DMS114 treated with DMSO at 0.1 percent for 48 hours (cell line): ENCODE data around the gene SLC10A1.

Experiments
- DNase-seq: peaks from one replicate; lab custom pipeline; 2025; ENCODE audit not compliant: unreplicated experiment; lab: John Stamatoyannopoulos, UW

The SLC10A1 gene

DNA sequence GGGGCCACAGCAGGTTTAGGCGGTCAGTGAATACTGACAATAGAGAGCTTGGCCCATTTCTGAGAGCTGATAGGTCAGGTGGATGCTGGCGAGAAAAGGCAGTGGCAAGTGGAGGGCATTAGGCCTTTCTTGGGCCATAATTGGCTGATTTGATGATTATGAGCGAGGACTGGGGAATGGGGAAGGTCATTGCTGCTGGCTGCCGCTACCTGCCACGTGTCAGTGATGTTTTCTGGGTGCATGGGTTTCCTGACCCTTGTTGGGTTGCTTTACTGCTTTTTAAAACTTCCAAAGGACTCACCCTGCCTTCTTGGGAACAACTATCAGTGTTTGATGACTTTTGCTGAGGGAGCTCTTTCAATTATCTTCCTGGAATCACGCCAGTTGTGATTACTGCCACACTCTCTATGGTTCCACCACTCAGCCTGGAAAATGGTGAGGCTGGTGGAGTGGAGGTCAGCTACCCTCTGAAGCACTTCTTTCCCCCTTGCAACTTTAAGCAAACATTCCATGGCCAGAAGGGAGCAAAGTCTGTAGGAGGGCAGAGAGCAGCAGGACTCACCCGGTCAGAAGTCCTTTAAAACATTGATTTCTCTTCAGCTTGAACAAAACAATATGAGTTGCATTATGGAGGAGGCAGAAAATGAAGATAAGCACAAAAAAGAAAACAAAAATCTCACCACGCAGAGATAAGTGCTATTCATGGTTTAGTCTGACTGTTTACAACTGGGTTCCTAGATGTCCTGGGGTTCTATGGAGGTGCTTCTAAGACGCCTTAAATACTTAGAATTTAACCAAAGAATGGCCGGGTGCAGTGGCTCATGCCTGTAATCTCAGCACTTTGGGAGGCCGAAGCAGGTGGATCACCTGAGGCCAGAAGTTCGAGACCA, 12.1 kb upstream of the SLC10A1 start:
- DNase-seq = no peak

DNA sequence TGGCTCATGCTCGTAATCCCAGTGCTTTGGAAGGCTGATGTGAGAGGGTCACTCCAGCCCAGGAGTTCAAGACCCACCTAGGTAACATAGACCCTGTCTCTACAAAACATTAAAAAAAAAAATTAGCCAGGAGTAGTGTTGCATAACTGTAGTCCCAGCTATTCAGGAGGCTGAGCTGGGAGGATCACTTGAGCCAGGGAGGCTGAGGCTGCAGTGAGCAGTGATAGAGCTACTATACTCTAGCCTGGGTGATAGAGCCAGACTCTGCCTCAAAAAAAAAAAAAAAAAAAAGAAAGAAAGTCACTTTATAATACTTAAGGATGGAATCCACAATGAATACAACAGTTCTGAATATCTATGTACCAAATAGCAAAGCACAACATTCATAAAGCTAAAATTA, 10.2 kb upstream of the SLC10A1 start:
- DNase-seq = no peak

DNA sequence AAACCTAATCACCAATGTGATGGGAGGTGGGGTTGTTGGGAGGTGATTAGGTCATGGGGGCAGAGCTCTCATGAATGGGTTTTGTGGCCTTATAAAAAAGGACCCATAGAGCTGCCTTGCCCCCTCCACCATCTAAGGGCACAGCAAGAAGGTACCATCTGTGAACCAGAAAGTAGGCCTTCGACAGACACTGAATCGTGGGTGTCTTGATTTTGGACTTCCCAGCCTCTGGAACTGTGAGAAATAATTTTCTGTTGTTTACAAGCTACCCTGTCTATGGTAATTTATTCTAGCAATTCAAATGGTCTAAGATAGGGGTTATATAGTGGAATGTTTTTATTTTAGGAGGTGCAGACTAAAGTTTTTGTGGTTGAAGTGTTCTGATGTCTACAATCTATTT, 7.9 kb upstream of the SLC10A1 start:
- DNase-seq = no peak

DNA sequence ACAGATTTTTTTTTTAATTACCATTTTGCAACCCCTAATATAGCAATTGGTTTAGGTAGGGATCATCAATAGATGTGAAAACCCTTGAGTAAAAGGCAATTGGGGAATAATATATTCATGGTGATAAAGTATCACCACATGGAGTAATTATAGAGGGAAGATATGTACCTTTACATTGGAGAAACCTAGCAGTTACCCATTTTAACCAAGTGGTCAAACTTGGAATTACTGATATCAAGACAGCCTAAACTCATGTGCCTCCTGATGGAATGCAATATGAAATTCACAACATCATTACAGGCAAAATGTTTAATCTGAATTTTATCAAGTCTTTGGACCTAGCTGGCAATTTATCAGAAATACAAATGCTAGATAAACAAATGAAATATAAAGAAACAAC, 6.7 kb upstream of the SLC10A1 start:
- no peak for DNase-seq

DNA sequence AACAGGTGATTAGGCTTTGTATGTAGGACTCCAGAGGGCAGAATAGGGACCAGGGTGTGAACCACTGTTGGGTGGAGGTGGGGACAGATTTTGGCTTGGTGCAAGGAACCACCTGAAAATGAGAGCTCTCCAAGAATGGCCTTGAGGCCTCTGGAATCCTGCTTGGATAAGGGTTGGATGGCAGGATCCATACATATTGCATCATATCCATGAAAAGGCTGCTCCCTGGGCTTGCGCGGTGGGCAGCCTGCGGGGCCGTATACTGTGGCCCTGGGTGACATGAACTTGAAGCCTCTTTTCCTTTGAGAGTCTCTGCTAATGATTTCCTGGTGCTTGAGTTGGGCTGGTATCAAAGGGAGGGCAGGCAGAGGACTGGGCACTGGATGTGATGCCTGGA, 1.3 kb upstream of the SLC10A1 start:
- no peak for DNase-seq

DNA sequence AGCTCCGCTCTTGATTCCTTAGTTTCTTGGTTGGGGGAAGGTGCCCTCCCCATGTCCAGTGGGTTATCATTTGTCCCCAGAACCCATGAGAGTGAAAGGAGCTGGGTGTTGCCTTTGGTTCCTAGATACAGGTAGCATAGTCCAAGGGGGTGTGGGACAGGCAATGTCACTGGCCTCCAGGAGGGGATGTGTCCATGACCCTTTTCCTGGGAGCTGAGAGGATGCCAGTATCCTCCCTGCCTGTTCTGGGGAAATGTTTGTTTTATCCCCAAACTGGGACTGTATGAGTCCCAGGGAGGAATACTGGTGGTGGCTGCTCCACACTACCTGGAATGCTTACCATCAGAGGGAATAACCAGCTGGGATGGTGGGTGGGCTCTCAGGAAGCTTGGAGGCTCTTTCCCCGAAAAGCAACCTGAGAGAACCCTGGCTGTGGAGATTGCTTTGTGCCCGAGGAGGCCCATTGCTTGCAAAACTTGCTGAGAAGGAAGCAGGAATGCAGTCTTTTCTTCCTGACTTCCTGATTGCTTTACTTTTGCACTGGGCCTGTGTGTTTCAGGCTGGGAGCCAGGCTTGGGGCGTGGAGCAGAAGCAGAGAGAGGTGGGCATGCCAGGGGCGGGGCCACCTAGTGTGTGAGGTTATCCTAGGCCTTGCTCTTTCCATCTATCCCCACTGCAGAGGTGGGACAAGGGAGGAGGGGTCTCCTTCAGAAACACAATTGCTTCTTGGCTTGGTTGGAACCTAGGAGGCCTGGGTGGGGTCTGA, 715 bp upstream of the SLC10A1 start:
- no peak for DNase-seq

DNA sequence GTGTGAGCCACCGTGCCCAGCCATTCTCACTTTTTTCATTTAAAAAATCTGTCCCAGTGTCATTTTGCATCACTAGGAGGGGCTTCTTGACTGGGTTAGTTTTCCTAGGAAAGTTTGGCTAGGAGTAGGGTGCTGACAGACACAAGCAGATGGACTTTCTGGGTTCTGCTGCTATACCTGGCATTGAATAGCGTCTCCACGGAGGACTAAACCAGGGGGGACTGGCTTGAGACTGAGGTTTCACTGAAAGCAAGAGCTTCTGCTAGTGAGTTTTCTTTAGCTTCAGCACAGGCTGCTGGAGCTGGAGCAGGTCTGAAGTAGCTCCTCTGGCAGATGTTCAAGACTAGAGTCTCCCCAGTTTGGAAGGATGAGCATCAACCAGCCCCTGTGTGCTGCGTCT, 1.4 kb downstream of the SLC10A1 start:
- DNase-seq = no peak

DNA sequence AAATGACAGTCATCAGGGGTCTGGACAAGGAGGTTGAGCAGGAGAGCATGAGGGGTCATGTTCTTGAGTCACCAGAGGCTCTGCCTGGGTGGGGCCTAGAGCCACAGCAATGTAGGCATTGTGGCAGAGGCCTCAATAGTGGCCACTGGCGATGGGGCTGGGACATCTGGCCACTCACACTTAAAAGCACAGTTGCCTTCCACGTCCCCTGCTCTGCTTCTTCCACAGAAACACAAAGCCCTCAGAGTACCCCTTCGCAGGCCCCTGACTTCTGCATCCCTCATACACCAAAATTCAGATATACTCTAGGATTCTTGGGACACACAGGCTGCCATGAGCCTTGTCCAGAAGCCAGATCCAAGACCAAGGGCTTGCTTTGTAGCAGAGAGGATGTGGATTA, 2.2 kb downstream of the SLC10A1 start:
- DNase-seq = no peak

DNA sequence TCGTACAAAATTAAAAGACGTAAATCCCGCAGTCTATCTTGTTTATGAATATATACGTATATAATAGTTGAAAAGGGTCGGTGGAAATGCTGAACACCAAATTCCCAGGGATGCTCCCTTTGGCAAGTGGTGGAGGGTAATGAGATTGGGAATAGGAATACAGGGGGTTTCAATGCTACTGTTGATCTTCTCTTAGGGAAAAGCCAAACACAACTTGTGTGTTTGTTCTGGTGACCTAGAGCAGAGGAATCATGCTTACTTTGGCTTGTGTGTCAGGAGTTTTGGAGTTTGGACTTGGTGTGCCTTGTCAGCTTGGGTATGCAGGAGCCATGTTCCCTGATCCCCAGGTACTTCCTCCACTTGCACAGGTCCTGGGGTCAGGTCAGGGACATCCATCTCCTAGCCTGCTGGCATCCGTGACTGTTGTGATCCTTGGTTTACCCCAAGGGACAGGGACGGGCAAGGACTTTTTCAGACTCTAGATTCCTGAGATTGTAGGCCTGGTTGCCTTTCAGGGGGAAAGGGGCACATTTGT, 4.1 kb downstream of the SLC10A1 start:
- DNase-seq = no peak

DNA sequence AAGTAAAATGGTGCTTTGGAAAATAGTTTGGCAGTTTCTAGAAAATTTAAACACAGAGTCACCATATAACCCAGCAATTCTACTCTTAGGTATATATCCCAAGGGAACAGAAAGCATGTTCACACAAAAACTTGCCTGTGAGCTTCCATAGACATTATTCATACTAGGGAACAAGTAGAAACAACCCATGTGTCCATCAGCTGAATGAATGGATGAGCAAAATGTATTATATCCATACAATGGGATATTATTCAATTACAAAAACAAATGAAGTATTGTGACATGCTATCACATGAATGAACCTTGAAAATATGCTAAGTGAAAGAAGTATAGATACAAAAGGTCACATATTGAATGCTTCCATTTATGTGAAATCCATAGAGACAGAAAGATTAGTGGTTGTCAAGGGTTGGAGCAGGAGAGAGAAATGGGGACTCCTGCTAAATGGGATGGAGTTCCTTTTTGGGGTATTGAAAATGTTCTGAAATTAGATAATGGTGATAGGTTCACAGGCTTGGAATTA, 7.9 kb downstream of the SLC10A1 start:
- no peak for DNase-seq

DNA sequence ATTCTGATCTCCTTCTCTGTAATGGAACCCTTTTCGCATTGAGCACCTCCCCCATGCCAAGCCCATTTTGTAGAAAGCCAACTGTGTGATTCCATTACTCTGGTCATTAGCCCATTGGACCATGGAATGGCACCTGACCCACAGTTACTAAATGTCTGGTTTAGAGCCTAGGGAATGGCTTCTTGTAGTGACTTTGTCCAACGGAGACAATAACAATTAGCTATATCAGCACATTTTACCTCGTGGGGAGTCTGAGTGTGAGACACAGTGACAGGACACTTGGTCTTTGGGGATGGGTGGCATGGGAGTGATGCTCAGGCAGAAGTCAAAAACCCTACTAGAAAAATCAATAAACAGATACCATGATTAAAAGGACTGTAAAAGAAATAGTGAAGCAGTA, 10.4 kb downstream of the SLC10A1 start:
- DNase-seq = no peak

DNA sequence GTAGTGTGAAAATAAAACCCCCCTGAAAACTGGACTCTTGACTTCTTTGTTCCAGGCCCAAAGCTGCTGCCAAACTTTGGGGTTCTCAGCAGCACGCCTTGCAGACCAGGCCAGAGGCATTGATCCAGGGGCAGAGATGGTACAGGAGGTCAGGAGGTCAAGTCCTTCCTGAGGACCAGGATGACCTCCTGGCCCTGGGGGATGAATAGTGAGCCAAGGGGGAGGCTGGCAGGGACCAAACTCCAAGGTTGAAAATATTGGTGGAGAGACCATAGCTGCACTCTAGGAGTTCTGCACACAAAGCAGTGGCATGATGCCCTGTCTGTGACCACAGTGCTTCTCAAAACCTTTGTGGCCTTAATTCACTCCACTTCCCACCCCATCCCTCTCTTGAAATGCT, 12.1 kb downstream of the SLC10A1 start:
- no peak for DNase-seq

DNA sequence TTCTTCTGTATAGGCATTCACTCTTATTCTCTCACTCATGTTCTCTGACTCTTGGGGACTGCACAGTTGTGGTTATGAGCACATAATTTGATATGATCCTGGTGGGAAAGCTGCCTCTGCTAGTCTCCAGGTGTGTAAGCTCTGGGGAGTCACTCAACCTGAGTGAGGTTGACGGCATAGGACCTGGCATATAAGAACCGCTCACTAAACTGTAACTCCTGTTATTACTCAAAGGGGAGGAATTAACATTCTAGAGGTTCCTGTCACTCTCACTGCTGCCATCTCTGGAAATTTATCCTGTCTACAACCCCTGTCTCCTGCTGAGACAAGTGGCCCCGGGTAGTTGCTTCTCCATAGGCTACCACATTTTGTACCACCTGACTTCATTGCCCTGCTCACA, 16.1 kb downstream of the SLC10A1 start:
- no peak for DNase-seq

DNA sequence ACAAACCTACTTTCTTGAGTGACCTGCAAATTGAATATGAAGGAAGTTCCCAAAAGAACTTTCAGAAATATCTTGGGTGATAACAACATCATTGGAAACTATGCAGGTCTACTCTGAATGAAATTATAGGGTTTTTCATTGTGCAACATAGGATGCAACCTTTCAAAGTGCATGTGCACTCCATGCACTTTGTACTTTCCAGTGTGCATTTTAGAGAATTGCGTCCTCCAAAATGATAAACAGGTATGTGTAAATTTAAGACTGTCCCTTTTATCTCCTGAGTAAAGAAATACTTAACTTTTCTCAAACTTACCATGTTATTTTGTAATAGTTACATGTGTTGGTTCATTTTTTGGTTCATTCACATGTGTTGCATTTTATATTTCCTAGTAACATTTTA, 16.9 kb downstream of the SLC10A1 start:
- no peak for DNase-seq

DNA sequence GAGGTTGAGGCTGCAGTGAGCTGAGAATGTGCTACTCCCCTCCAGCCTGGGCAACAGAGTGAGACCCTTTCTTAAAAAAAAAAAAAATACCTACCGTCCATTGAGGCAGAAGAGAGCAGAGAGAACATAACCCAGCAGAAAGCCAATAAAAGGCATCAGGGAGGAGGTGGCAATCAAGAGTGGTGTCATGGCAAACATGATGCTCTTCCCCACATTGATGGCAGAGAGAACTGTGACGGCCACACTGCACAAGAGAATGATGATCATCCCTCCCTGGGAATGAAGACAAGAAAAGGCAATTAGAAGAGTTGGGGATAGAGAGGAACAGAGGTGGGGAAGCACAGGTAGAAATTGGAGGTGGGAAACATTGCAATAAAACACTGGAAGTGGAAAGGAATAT, 18.0 kb downstream of the SLC10A1 start:
- no peak for DNase-seq

DNA sequence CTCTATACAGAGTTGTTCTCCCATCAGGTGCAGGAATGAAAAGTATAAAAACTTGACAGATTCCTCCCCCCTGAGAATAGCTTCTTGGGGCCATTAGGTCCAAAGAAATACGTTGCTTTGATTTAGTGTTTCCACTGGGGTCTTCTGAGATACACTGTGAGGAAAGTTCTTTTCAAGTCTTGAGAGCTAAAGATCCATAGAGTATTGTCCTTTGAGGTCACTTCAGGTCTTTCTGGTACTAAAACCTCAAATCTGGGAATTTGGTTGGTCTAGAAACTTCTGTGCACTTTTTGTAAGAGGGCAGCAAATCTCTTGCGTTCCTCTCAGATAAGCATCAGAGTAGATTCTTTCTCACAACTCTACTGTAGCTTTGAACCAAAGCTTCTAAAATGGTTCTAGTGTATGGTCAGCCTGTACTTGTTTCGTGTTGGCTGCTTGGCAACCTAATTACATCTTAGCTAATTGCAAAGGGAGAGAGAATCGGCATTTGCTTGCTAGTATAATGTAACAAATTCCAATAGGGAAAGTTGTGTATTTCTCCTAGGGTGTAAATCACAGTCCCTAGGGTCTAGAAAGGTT, 20.1 kb downstream of the SLC10A1 start:
- no peak for DNase-seq

DNA sequence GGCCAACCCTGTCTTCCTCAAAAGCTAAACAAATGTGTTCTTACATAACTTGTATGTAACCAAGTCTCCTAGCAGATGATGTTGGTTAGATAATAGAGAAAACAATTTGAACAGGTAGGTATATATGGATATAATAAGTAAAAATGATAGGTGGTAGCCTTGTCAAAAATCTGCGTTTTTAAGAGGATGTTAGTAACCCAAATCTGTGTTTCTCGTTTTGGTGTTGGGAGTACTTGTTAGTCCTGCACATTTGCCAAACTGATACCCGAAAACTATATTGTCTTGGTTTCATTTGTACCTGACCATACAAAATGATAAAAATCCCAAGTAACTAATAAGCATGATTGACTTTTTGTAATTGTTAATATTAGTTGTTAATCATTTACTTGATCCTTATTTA, 22.0 kb downstream of the SLC10A1 start:
- DNase-seq = no peak

DNA sequence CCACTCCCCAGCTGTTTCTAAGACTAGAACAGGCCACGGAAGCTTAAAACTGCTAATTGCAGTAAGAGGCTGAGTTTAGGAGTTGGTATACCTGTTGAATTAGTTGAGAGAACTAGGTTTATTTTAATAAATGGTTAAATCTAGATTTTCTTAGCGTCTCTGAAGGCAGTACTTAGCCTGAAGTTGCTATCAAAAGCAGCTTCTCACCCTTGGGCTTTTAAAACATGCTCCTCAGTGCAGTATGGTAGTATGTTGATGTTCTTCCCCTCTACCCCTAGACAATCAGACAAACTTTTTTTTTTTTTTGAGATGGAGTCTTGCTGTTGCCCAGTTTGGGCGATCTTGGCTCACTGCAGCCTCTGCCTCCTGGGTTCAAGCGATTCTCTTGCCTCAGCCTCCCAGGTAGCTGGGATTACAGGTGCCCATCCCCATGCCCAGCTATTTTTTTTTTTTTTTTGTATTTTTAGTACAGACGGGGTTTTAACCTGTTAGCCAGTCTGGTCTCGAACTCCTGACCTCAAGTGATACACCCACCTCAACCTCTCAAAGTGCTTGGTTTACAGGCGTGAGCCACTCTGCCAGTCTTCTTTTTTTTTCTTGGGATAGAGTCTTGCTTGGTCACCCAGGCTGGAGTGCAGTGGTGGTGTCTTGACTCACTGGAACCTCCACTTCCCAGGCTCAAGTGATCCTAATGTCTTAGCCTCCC, 23.3 kb downstream of the SLC10A1 start:
- DNase-seq = no peak

DNA sequence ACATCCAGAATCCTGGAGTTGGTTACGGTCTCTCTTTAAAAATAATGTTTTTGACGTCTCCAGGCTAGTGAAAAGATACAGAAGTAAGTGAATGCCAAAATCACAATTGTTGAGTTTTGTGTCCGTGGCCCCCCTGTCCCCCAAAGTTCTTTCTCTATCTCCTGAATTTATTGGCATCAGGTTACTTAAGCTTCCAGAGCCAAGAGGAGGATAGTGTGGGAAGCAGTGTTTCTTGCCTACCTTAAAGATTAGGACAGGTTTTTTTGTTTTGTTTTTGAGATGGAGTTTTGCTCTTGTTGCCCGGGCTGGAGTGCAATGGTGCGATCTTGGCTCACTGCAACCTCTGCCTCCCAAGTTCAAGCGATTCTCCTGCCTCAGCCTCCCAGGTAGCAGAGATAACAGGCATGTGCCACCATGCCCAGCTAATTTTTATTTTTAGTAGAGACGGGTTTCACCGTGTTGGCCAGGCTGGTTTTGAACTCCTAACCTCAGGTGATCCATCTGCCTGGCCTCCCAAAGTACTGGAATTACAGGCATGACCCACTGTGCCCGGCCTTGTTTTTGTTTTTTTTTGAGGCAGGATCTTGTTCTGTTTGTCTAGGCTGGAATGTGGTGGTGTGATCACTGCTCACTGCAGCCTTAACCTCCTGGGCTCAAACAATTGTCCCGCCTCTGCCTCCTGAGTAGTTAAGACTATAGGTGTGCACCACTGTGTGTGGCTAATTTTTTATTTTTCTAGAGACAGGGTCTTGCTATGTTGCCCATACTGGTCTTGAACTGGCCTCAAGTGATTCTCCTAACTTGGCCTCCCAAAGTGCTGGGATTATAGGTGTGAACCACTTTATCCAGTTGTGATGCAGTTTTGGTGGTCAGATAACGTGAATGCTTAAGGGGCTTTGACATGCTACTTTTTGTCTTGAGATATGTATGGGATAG, 24.7 kb downstream of the SLC10A1 start:
- DNase-seq = no peak

DNA sequence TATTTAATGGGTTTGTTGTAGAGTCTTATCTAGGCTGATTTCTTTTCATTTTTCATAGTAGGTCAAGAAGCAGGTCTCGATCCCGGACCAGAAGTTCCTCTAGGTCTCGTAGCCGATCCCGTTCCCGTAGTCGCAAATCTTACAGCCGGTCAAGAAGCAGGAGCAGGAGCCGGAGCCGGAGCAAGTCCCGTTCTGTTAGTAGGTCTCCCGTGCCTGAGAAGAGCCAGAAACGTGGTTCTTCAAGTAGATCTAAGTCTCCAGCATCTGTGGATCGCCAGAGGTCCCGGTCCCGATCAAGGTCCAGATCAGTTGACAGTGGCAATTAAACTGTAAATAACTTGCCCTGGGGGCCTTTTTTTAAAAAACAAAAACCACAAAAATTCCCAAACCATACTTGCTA, 25.9 kb downstream of the SLC10A1 start:
- no peak for DNase-seq
